ENCODE measurements around the gene POLA1.

Gene POLA1

GRCh38 chrX:24981030-24981429 lies 287.3 kb downstream of the POLA1 start:
- Histone ChIP-seq H3K4me3 (ENCODE audit: low read length) (no peak overlapping the region), H3K27me3 (ENCODE audit: insufficient read depth, low read length) (no peaks in the 10 kb centered on the region), H3K27ac (ENCODE audit: low read depth, low read length) (no peak overlapping the region), H3K9ac (ENCODE audit: low read depth, low read length) (no peak overlapping the region), H3K9me3 (ENCODE audit: insufficient read depth, low read depth, low read length) (no peaks in the 10 kb centered on the region), H3K4me1 (ENCODE audit: insufficient read depth, low read length) (no peaks in the 10 kb centered on the region; the same call in 1 of the 2 replicates), H3K36me3 (ENCODE audit: insufficient read depth, low read length) (no peaks in the 10 kb centered on the region)
- WGBS = 94% methylated on average over 3 of the region's 3 CpGs

- Histone ChIP-seq H3K27me3 (ENCODE audit: insufficient read depth, low read length) (no peaks in the 10 kb centered on the region), H3K36me3 (ENCODE audit: insufficient read depth, low read length) (no peaks in the 10 kb centered on the region), H3K9ac (ENCODE audit: low read depth, low read length) (no peak overlapping the region), H3K9me3 (ENCODE audit: insufficient read depth, low read depth, low read length) (no peaks in the 10 kb centered on the region), H3K4me1 (ENCODE audit: insufficient read depth, low read length) (no peaks in the 10 kb centered on the region; the same call in 1 of the 2 replicates), H3K4me3 (ENCODE audit: low read length) (no peak overlapping the region), H3K27ac (ENCODE audit: low read depth, low read length) (no peak overlapping the region)
- WGBS = 65% methylated on average over 4 of the region's 5 CpGs
Observed at GRCh38 chrX:24982306-24982965, 288.7 kb downstream of the POLA1 start.

DNA sequence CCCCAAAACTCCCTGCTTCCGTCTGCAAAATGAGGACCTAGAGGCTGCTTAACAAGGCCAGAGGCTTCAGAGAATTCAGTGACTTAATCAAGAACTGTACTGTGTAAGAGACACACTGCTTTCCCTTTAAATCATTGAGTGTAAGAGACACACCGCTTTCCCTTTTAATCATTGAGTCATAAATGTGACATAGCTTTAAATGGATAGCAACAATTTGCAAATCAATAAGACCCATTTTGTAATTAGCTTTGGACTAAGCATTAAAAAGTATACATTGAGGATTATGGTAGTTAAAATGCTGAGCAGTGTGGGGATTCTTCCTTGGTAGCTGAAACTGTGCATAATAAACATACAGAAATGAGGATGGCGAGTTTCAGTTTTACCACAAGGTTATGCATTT lies 290.2 kb downstream of the POLA1 start:
- Histone ChIP-seq H3K9me3 (ENCODE audit: insufficient read depth, low read depth, low read length) (no peaks in the 10 kb centered on the region), H3K27me3 (ENCODE audit: insufficient read depth, low read length) (no peaks in the 10 kb centered on the region), H3K4me3 (ENCODE audit: low read length) (no peak overlapping the region), H3K27ac (ENCODE audit: low read depth, low read length) (no peak overlapping the region), H3K9ac (ENCODE audit: low read depth, low read length) (no peak overlapping the region), H3K4me1 (ENCODE audit: insufficient read depth, low read length) (no peaks in the 10 kb centered on the region; the same call in 1 of the 2 replicates), H3K36me3 (ENCODE audit: insufficient read depth, low read length) (no peaks in the 10 kb centered on the region)
- WGBS = 80% methylated on average over 1 of the region's 3 CpGs

DNA sequence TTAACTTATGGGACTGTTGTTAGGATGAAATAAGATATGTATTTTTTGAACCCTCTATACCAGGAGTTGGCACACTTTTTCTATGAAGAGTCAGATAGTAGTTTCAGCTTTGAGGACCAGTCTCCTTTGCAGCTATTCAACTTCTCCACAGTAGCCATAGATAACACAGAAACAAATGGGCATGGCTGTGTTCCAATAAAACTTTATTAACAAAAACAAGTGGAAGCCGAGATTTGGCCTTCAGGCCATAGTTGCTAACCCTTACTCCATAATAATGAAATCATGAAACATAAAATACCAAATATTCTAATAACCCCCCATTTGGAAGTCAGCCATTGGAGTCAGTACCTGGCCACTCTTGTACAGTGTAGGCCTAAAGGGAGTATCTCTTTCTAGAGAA lies 291.4 kb downstream of the POLA1 start:
- H3K36me3 ChIP-seq (ENCODE audit: insufficient read depth, low read length) = no peaks in the 10 kb centered on the region
- H3K4me3 ChIP-seq (ENCODE audit: low read length) = no peak overlapping the region
- no peaks in the 10 kb centered on the region; the same call in 1 of the 2 replicates for H3K4me1 ChIP-seq (ENCODE audit: insufficient read depth, low read length)
- no peaks in the 10 kb centered on the region for H3K9me3 ChIP-seq (ENCODE audit: insufficient read depth, low read depth, low read length)
- no peak overlapping the region for H3K9ac ChIP-seq (ENCODE audit: low read depth, low read length)
- WGBS = 90% methylated on average over 1 of the region's 1 CpG
- no peak overlapping the region for H3K27ac ChIP-seq (ENCODE audit: low read depth, low read length)
- no peaks in the 10 kb centered on the region for H3K27me3 ChIP-seq (ENCODE audit: insufficient read depth, low read length)

DNA sequence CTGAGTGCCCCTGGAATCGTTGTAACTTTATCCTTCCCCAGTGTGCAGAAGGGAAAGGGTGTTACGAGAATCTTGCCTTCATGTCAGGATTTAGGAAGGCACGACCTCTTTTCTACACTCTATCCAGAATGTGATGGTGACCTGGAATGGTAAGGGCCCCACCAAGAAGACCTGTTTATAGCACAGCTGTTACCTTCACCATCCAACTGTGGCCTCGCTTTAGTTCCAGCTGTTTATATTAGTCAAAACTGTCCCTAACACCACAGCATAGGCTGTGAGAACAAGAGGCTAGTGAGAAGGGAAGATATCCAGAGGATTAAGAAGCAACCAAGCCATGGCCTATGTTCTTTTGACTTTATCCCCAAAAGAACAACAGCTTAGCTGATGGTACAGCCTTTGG lies 294.0 kb downstream of the POLA1 start:
- no peaks in the 10 kb centered on the region for H3K9me3 ChIP-seq (ENCODE audit: insufficient read depth, low read depth, low read length)
- no peaks in the 10 kb centered on the region for H3K27me3 ChIP-seq (ENCODE audit: insufficient read depth, low read length)
- H3K4me3 ChIP-seq (ENCODE audit: low read length) = no peak overlapping the region
- no peak overlapping the region for H3K9ac ChIP-seq (ENCODE audit: low read depth, low read length)
- H3K36me3 ChIP-seq (ENCODE audit: insufficient read depth, low read length) = no peaks in the 10 kb centered on the region
- WGBS = 100% methylated on average over 1 of the region's 4 CpGs
- no peak overlapping the region for H3K27ac ChIP-seq (ENCODE audit: low read depth, low read length)
- H3K4me1 ChIP-seq (ENCODE audit: insufficient read depth, low read length) = peaks cover 8% of the 10 kb centered on the region; the same call in 1 of the 2 replicates

GRCh38 chrX:24988314-24988713 lies 294.6 kb downstream of the POLA1 start:
- Histone ChIP-seq H3K27me3 (ENCODE audit: insufficient read depth, low read length) (no peaks in the 10 kb centered on the region), H3K4me3 (ENCODE audit: low read length) (no peak overlapping the region)

GRCh38 chrX:24990535-24990934 lies 296.8 kb downstream of the POLA1 start:
- no peaks in the 10 kb centered on the region for H3K27me3 ChIP-seq (ENCODE audit: insufficient read depth, low read length)
- H3K27ac ChIP-seq (ENCODE audit: low read depth, low read length) = no peak overlapping the region
- 25% methylated on average over 6 of the region's 8 CpGs for WGBS
- no peaks in the 10 kb centered on the region for H3K9me3 ChIP-seq (ENCODE audit: insufficient read depth, low read depth, low read length)
- no peak overlapping the region for H3K4me3 ChIP-seq (ENCODE audit: low read length)
- peaks cover 21% of the 10 kb centered on the region for H3K4me1 ChIP-seq (ENCODE audit: insufficient read depth, low read length)
- H3K9ac ChIP-seq (ENCODE audit: low read depth, low read length) = no peak overlapping the region
- no peaks in the 10 kb centered on the region for H3K36me3 ChIP-seq (ENCODE audit: insufficient read depth, low read length)

More at GRCh38 chrX:24988314-24988713, 294.6 kb downstream of the POLA1 start:
- Histone ChIP-seq H3K9ac (ENCODE audit: low read depth, low read length) (no peak overlapping the region), H3K9me3 (ENCODE audit: insufficient read depth, low read depth, low read length) (no peaks in the 10 kb centered on the region), H3K4me1 (ENCODE audit: insufficient read depth, low read length) (peaks cover 8% of the 10 kb centered on the region), H3K36me3 (ENCODE audit: insufficient read depth, low read length) (no peaks in the 10 kb centered on the region), H3K27ac (ENCODE audit: low read depth, low read length) (no peak overlapping the region)
- 95% methylated on average over 4 of the region's 4 CpGs for WGBS

DNA sequence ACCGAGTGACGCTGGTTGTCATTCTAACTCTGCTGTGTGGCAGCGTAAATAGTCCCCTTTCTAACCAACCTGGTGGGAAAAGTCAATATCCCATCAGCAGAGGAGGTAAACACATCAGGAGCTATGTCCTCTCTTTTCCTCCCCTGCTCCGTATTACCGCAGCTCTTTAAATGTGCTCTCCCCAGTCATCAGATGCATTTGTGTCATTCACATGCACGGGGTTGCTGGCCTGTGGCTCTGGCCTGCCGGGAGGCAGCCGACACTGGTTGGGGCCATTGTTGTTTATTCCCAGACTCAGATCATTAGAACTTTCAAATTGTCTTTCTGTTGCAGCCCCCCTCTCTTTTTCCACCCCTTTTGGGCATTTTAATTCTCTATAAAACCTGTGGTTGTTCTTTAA lies 300.2 kb downstream of the POLA1 start:
- peaks cover 40% of the 10 kb centered on the region for H3K4me1 ChIP-seq (ENCODE audit: insufficient read depth, low read length)
- no peak overlapping the region for H3K27ac ChIP-seq (ENCODE audit: low read depth, low read length)
- H3K4me3 ChIP-seq (ENCODE audit: low read length) = no peak overlapping the region
- WGBS = 25% methylated on average over 8 of the region's 8 CpGs
- H3K36me3 ChIP-seq (ENCODE audit: insufficient read depth, low read length) = no peaks in the 10 kb centered on the region
- H3K9ac ChIP-seq (ENCODE audit: low read depth, low read length) = no peak overlapping the region
- H3K9me3 ChIP-seq (ENCODE audit: insufficient read depth, low read depth, low read length) = no peaks in the 10 kb centered on the region
- peaks cover 22% of the 10 kb centered on the region for H3K27me3 ChIP-seq (ENCODE audit: insufficient read depth, low read length)

GRCh38 chrX:24996096-24996709 lies 302.5 kb downstream of the POLA1 start:
- WGBS = 29% methylated on average over 1 of the region's 5 CpGs
- Histone ChIP-seq H3K9ac (ENCODE audit: low read depth, low read length) (no peak overlapping the region), H3K27ac (ENCODE audit: low read depth, low read length) (no peak overlapping the region), H3K4me3 (ENCODE audit: low read length) (no peak overlapping the region), H3K27me3 (ENCODE audit: insufficient read depth, low read length) (peaks cover 44% of the 10 kb centered on the region), H3K4me1 (ENCODE audit: insufficient read depth, low read length) (peaks cover 48% of the 10 kb centered on the region), H3K9me3 (ENCODE audit: insufficient read depth, low read depth, low read length) (no peaks in the 10 kb centered on the region), H3K36me3 (ENCODE audit: insufficient read depth, low read length) (no peaks in the 10 kb centered on the region)

- Histone ChIP-seq H3K4me3 (ENCODE audit: low read length) (no peak overlapping the region), H3K4me1 (ENCODE audit: insufficient read depth, low read length) (peaks cover 43% of the 10 kb centered on the region), H3K9me3 (ENCODE audit: insufficient read depth, low read depth, low read length) (no peaks in the 10 kb centered on the region), H3K27me3 (ENCODE audit: insufficient read depth, low read length) (peaks cover 77% of the 10 kb centered on the region), H3K36me3 (ENCODE audit: insufficient read depth, low read length) (no peaks in the 10 kb centered on the region), H3K27ac (ENCODE audit: low read depth, low read length) (no peak overlapping the region), H3K9ac (ENCODE audit: low read depth, low read length) (no peak overlapping the region)
- WGBS = 4% methylated on average over 4 of the region's 8 CpGs
Observed at GRCh38 chrX:24999511-24999910, 305.8 kb downstream of the POLA1 start.

GRCh38 chrX:25001808-25002660 lies 308.3 kb downstream of the POLA1 start:
- peaks cover 25% of the 10 kb centered on the region for H3K4me1 ChIP-seq (ENCODE audit: insufficient read depth, low read length)
- H3K27ac ChIP-seq (ENCODE audit: low read depth, low read length) = no peak overlapping the region
- under 1% methylated on average over 56 of the region's 65 CpGs for WGBS
- no peak overlapping the region for H3K9ac ChIP-seq (ENCODE audit: low read depth, low read length)
- peak overlapping the region; percentile 26; the same call in 1 of the 2 replicates for H3K4me3 ChIP-seq (ENCODE audit: low read length)
- H3K27me3 ChIP-seq (ENCODE audit: insufficient read depth, low read length) = peaks cover 97% of the 10 kb centered on the region
- H3K9me3 ChIP-seq (ENCODE audit: insufficient read depth, low read depth, low read length) = no peaks in the 10 kb centered on the region
- H3K36me3 ChIP-seq (ENCODE audit: insufficient read depth, low read length) = no peaks in the 10 kb centered on the region

Measured in HUES64 (cell line).